AG20443 (cell line): ENCODE results near the gene CANT1.
"Not testable (repeated sequence)": the region's sequence is repeated elsewhere in the genome, so short reads cannot be mapped to it uniquely, and the experiment has no call there.

Source experiments
- DNase-seq: peaks from one replicate; pipeline ENCODE4 v3.0.0; 2012; ENCODE audit warnings: low spot score, mixed read lengths

The CANT1 gene

GRCh38 chr17:78958641-78959127, 50.9 kb downstream of the CANT1 start:
- no peak for DNase-seq

- DNase-seq, result no peak
These were observed 52.4 kb downstream of the CANT1 start for GRCh38 chr17:78957128-78957527.

GRCh38 chr17:78956254-78956653, 53.3 kb downstream of the CANT1 start:
- no peak for DNase-seq

- no peak for DNase-seq
These were observed 54.9 kb downstream of the CANT1 start for GRCh38 chr17:78954684-78955083.

- no peak for DNase-seq
These were observed 55.9 kb downstream of the CANT1 start for GRCh38 chr17:78953356-78954350.

- no peak for DNase-seq
These were observed 56.9 kb downstream of the CANT1 start for GRCh38 chr17:78952706-78953105.

- DNase-seq, result no peak
These were observed 57.5 kb downstream of the CANT1 start for GRCh38 chr17:78951967-78952551.

- no peak for DNase-seq
These were observed 58.7 kb downstream of the CANT1 start for GRCh38 chr17:78950870-78951269.

- DNase-seq, result no peak
These were observed 62.1 kb downstream of the CANT1 start for GRCh38 chr17:78947235-78948149.

GRCh38 chr17:78946631-78947030, 62.9 kb downstream of the CANT1 start:
- no peak for DNase-seq

- DNase-seq, result no peak
These were observed 63.4 kb downstream of the CANT1 start for GRCh38 chr17:78946131-78946530.

- not testable (repeated sequence) for DNase-seq
These were observed 64.1 kb downstream of the CANT1 start for GRCh38 chr17:78945455-78945854.

- no peak for DNase-seq
These were observed 64.6 kb downstream of the CANT1 start for GRCh38 chr17:78944956-78945355.

GRCh38 chr17:78944026-78944425, 65.5 kb downstream of the CANT1 start:
- no peak for DNase-seq
